K562 (cell line): ENCODE data around the gene ARSK. TPM values are rescaled to one million over a fixed set of nuclear protein-coding genes. Genes with fewer than 3 reads are reported as not detected.
A peak's percentile ranks its signal among the peaks of the same experiment; 100 is the strongest.

Experiments
- ATAC-seq: fragments of 200-7000 bp; cut with Tn5 transposase; 3 replicates; pipeline ENCODE4 v1.9.1; 2020; ENCODE audit warnings: moderate library complexity
- BruUV-seq: library from RNA; stranded (reverse); fragments of 400-500 nt; replicated peaks from 2 replicates; lab custom pipeline; 2021; lab: Mats Ljungman, UMichigan
- CTCF ChIA-PET: fragments of 300-600 bp; formaldehyde crosslinking; extraction: SDS; loops from one replicate; lab custom pipeline; 2021; ENCODE audit warnings: low intra/inter-chr PET ratio; lab: Yijun Ruan, JAX
- POLR2A ChIA-PET: fragments of 300-600, 350-650 bp; sonication (Branson Sonifier 250); formaldehyde crosslinking; extraction: SDS; loops from one replicate; lab custom pipeline; 2021; ENCODE audit warnings: antibody characterized with exemption, inconsistent platforms; lab: Yijun Ruan, JAX
- DNase-seq, 4 experiments: peaks; one replicate each; pipeline versions ENCODE4 v3.0.0 to v3.0.0-alpha.2; 2011 to 2018; ENCODE audit warnings: low spot score in 3 of 4, mixed read lengths in 3 of 4; ENCODE audit errors: extremely low read depth in 1 of 4
- FAIRE-seq: peaks from 2 replicates; lab custom pipeline; 2011; peaks lifted over from hg19 to GRCh38; lab: Jason Lieb, UNC
- H2AFZ ChIP-seq: 2 replicates; pipeline ENCODE4 v1.6.0; 2011; ENCODE audit warnings: low read depth, low read length, control low read depth, inconsistent platforms
- H3K27ac ChIP-seq: fragments of 200-600 bp; 3 replicates; pipeline ENCODE4 v1.8.0; 2011; ENCODE audit warnings: low read depth, mild to moderate bottlenecking, control low read depth, inconsistent platforms, low read length, moderate library complexity, mixed read lengths; ENCODE audit errors: extremely low read depth
- H3K27me3 ChIP-seq, 2 experiments: fragments of 300-600 bp in 1 of 2; 2 replicates in 1 of 2; 3 replicates in 1 of 2; pipeline versions ENCODE4 v1.6.0 to v1.8.0; 2011; ENCODE audit warnings: inconsistent platforms in 2 of 2, low read length in 2 of 2, mild to moderate bottlenecking in 1 of 2, mixed read lengths in 1 of 2, moderate library complexity in 1 of 2; ENCODE audit not compliant: control insufficient read depth in 2 of 2, insufficient read depth in 2 of 2
- H3K36me3 ChIP-seq: fragments of 300-600 bp; 3 replicates; pipeline ENCODE4 v1.8.0; 2011; ENCODE audit warnings: mild to moderate bottlenecking, low read length, inconsistent platforms; ENCODE audit not compliant: control insufficient read depth, insufficient read depth
- H3K4me1 ChIP-seq, 2 experiments: fragments of 200-600 bp in 1 of 2; replicated peaks in 1 of 2; 2 replicates in 1 of 2; 3 replicates in 1 of 2; pipeline versions ENCODE4 v1.5.1 to v1.8.0; 2011; ENCODE audit warnings: inconsistent platforms in 2 of 2, low read length in 2 of 2, mild to moderate bottlenecking in 1 of 2, mixed read lengths in 1 of 2, moderate library complexity in 1 of 2; ENCODE audit not compliant: control insufficient read depth in 2 of 2, insufficient read depth in 2 of 2
- H3K4me2 ChIP-seq: 2 replicates; pipeline ENCODE4 v1.6.1; 2011; ENCODE audit warnings: low read length, control low read depth, inconsistent platforms, mixed read lengths; ENCODE audit not compliant: insufficient read depth
- H3K4me3 ChIP-seq: fragments of 200-600 bp; sonication (generic), shearing (Covaris generic); 2 replicates; pipeline ENCODE4 v1.5.1; 2016; ENCODE audit warnings: control low read depth, inconsistent platforms
- H3K79me2 ChIP-seq: fragments of 200-600 bp; 3 replicates; pipeline ENCODE4 v1.8.0; 2011; ENCODE audit warnings: low read length, inconsistent platforms; ENCODE audit not compliant: control insufficient read depth, insufficient read depth
- H3K9ac ChIP-seq, 2 experiments: 2 replicates each; pipeline versions ENCODE4 v1.6.0 to v1.6.1; 2011; ENCODE audit warnings: low read depth in 2 of 2, low read length in 2 of 2, control low read depth in 1 of 2, inconsistent platforms in 1 of 2, mild to moderate bottlenecking in 1 of 2, mixed read lengths in 1 of 2; ENCODE audit not compliant: insufficient read depth in 1 of 2
- H3K9me1 ChIP-seq: one replicate; pipeline ENCODE4 v1.6.0; 2011; ENCODE audit warnings: inconsistent platforms, mild to moderate bottlenecking, low read length, moderate library complexity; ENCODE audit not compliant: control insufficient read depth, insufficient read depth
- H3K9me3 ChIP-seq: replicated peaks from 2 replicates; pipeline ENCODE4 v1.5.1; 2011; ENCODE audit warnings: low read depth, low read length, inconsistent platforms; ENCODE audit not compliant: control insufficient read depth, insufficient read depth
- H4K20me1 ChIP-seq: replicated peaks from 2 replicates; pipeline ENCODE4 v1.6.1; 2011; ENCODE audit warnings: low read length, inconsistent platforms, mixed read lengths; ENCODE audit not compliant: control insufficient read depth, insufficient read depth
- ARID1B ChIP-seq: fragments of 450-650 bp; IDR thresholded peaks from 2 replicates; pipeline ENCODE4 v1.6.1; 2016; ENCODE audit warnings: antibody characterized with exemption, mild to moderate bottlenecking, inconsistent platforms
- FOXJ2 ChIP-seq: fragments of 200-800 bp; sonication (Bioruptor generic); IDR thresholded peaks from 2 replicates; pipeline ENCODE4 v1.6.1; 2016; ENCODE audit warnings: missing genetic modification characterization, missing compliant biosample characterization
- IRF9 ChIP-seq: fragments of 450-650 bp; IDR thresholded peaks from 2 replicates; pipeline ENCODE4 v1.6.1; 2016; ENCODE audit warnings: missing biosample characterization, missing genetic modification characterization
- RAD51 ChIP-seq: fragments of 450-650 bp; IDR thresholded peaks from 2 replicates; pipeline ENCODE4 v1.7.1; 2016; ENCODE audit warnings: low read depth, mild to moderate bottlenecking, borderline replicate concordance
- RFX7 ChIP-seq: fragments of 250-450 bp; sonication (Bioruptor Pico); IDR thresholded peaks from 2 replicates; pipeline ENCODE4 v1.5.1; 2021; ENCODE audit warnings: mild to moderate bottlenecking
- WGBS: fragments of 100-300 bp; shearing (Covaris generic); methylation state at CpG from one replicate; pipeline ENCODE4 v1.1.6; 2016; ENCODE audit warnings: low coverage, mixed read lengths; ENCODE audit not compliant: insufficient coverage; ENCODE audit errors: missing lambda C conversion rate; 5-methylcytosine and 5-hydroxymethylcytosine counted together
- in situ Hi-C: fragments of 300-500 bp; cut with MboI; formaldehyde crosslinking; loops from 4 replicates; pipeline ENCODE4 v1.15.0; 2018; ENCODE audit warnings: inconsistent platforms, mixed read lengths
- intact Hi-C: fragments of 100-400 bp; cut with micrococcal nuclease; formaldehyde crosslinking; loops from 2 replicates; pipeline ENCODE4 v1.14.2; 2022
- polyA plus RNA-seq, 8 experiments: library from polyadenylated mRNA; depleted of rRNA in 4 of 8; stranded (reverse) in 5 of 8; unstranded in 3 of 8; fragments of >200 nt; fragmentation: Nextera tagmentation in 2 of 8; fragmentation: Illumina TruSeq in 1 of 8; extraction: Ambion mirVana in 2 of 8; extraction: Trizol in 1 of 8; gene quantifications; 2 replicates each; pipeline versions ENCODE4 v1.2.1 to v1.2.3, GENCODE V29; 2011 to 2014; ENCODE audit warnings: inconsistent platforms in 1 of 8, missing spikeins in 1 of 8
- total RNA-seq, 7 experiments: library from RNA; depleted of rRNA in 6 of 7; stranded (reverse); fragments of >200 nt in 6 of 7; fragmentation: Illumina TruSeq in 2 of 7; extraction: Trizol in 2 of 7; gene quantifications; 2 replicates each; pipeline versions ENCODE4 v1.2.1 to v1.2.3, GENCODE V29; 2011 to 2021; ENCODE audit warnings: low replicate concordance in 1 of 7

Gene ARSK
- total and polyA plus RNA-seq, 9 of the 15 experiments (the other 6 are each of a cell fraction or from before 2014, with no cell fraction given) = 2.7 to 9.4 (median 7.1) TPM

GRCh38 chr5:95557841-95558240, 2.9 kb downstream of the ARSK start:
- no peak overlapping the region for H2AFZ ChIP-seq
- 45% methylated on average over 2 of the region's 2 CpGs for WGBS
- no peak overlapping the region for H3K27ac ChIP-seq
- FAIRE-seq = no peak
- no peaks in the 10 kb centered on the region for H4K20me1 ChIP-seq
- H3K9me3 ChIP-seq = no peaks in the 10 kb centered on the region
- peaks cover 35% of the 10 kb centered on the region for H3K79me2 ChIP-seq
- H3K9me1 ChIP-seq = no peaks in the 10 kb centered on the region
- intact Hi-C loops (loop anchor here (10.0 kb wide), 2 partner anchors 167 to 287 kb away; no protein-coding TSS in a partner anchor), in situ Hi-C loops (no loop called here)
- ATAC-seq = 0 out of 3 replicates have a peak, but pooled peaks have one; percentile 19
- H3K4me2 ChIP-seq = no peak overlapping the region; the same call in 1 of the 2 replicates
- peak; percentile 18 to 62 (median 28) for DNase-seq
- TF ChIP-seq ARID1B (no peak), IRF9 (tag) (no peak), RAD51 (no peak), RFX7 (CRISPR knock-in tag) (no peak), FOXJ2 (no peak)
- no peak overlapping the region for H3K4me3 ChIP-seq
- ChIA-PET POLR2A (interaction anchor here (0.7 to 1.3 kb wide), 2 partner anchors 14 to 178 kb away, joined by 3 read pairs; no protein-coding TSS in a partner anchor), CTCF (no interaction called here)
- H3K9ac ChIP-seq = no peak overlapping the region
- peaks cover 7 to 15% of the 10 kb centered on the region in 2 experiments; a peak in 4 of 5 replicates for H3K4me1 ChIP-seq
- H3K27me3 ChIP-seq = no peaks in the 10 kb centered on the region
- H3K36me3 ChIP-seq = peaks cover 3% of the 10 kb centered on the region; the same call in 2 of the 3 replicates
- BruUV-seq = no TSS peak
